DMS53 treated with DMSO at 0.1 percent for 48 hours (cell line): Measurements from ENCODE around the gene GPATCH1.
"Not testable (repeated sequence)": the region's sequence is repeated elsewhere in the genome, so short reads cannot be mapped to it uniquely, and the experiment has no call there.

Source experiments
- DNase-seq: peaks from one replicate; lab custom pipeline; 2025; ENCODE audit not compliant: unreplicated experiment; lab: John Stamatoyannopoulos, UW

The GPATCH1 gene

GRCh38 chr19:33080761-33081681 lies at the start of gene GPATCH1:
Gene GPATCH1, plus strand, starts transcription at chr19:33081181. Its CDS starts 13 bp downstream, at chr19:33081194.
- DNase-seq: peak; percentile 85

GRCh38 chr19:33032218-33032781 lies 48.7 kb upstream of the GPATCH1 start:
- no peak for DNase-seq

GRCh38 chr19:33035461-33035860 lies 45.5 kb upstream of the GPATCH1 start:
- no peak for DNase-seq

- not testable (repeated sequence) for DNase-seq
Observed at GRCh38 chr19:33036370-33037167, 44.4 kb upstream of the GPATCH1 start.

- DNase-seq: not testable (repeated sequence)
Observed at GRCh38 chr19:33037168-33038025, 43.6 kb upstream of the GPATCH1 start.

- no peak for DNase-seq
Observed at GRCh38 chr19:33039108-33039599, 41.8 kb upstream of the GPATCH1 start.

- DNase-seq: no peak
Observed at GRCh38 chr19:33039815-33040214, 41.2 kb upstream of the GPATCH1 start.

- no peak for DNase-seq
Observed at GRCh38 chr19:33040994-33041827, 39.8 kb upstream of the GPATCH1 start.

- not testable (repeated sequence) for DNase-seq
Observed at GRCh38 chr19:33041828-33042160, 39.2 kb upstream of the GPATCH1 start.

- DNase-seq: no peak
Observed at GRCh38 chr19:33047422-33047821, 33.6 kb upstream of the GPATCH1 start.

GRCh38 chr19:33048806-33049676 lies 31.9 kb upstream of the GPATCH1 start:
- no peak for DNase-seq

GRCh38 chr19:33050110-33050509 lies 30.9 kb upstream of the GPATCH1 start:
- DNase-seq: no peak

GRCh38 chr19:33052352-33052972 lies 28.5 kb upstream of the GPATCH1 start:
- DNase-seq: peak; percentile 33

- no peak for DNase-seq
Observed at GRCh38 chr19:33054623-33055022, 26.4 kb upstream of the GPATCH1 start.

GRCh38 chr19:33055718-33056117 lies 25.3 kb upstream of the GPATCH1 start:
- DNase-seq: no peak

GRCh38 chr19:33060586-33060985 lies 20.4 kb upstream of the GPATCH1 start:
- no peak for DNase-seq

- no peak for DNase-seq
Observed at GRCh38 chr19:33062902-33063301, 18.1 kb upstream of the GPATCH1 start.

GRCh38 chr19:33063356-33063752 lies 17.6 kb upstream of the GPATCH1 start:
- no peak for DNase-seq
